Sigmoid colon (tissue), 4 donors: ENCODE results near the gene KCNJ14.

Experiments
- POLR2A ChIP-seq, 2 donors: fragments of 450-650 bp; IDR thresholded peaks; one replicate each; pipeline ENCODE4 v1.6.1; 2016; ENCODE audit warnings: antibody characterized with exemption in 2 of 2, mild to moderate bottlenecking in 2 of 2, moderate library complexity in 2 of 2
- POLR2AphosphoS5 ChIP-seq, 4 donors: sonication (generic); formaldehyde crosslinking; IDR thresholded peaks; one replicate each; pipeline ENCODE4 v1.6.1; 2017; ENCODE audit warnings: antibody characterized with exemption in 4 of 4
- TF ChIP-seq, protein P1 (sequence below), 4 experiments: fragments of 450-650 bp in 3 of 4; fragments of 200-600 bp in 1 of 4; IDR thresholded peaks; one replicate each; pipeline ENCODE4 v1.5.1; 2016 to 2019; ENCODE audit warnings: antibody characterized with exemption in 4 of 4, mild to moderate bottlenecking in 3 of 4, moderate library complexity in 2 of 4

DNA sequence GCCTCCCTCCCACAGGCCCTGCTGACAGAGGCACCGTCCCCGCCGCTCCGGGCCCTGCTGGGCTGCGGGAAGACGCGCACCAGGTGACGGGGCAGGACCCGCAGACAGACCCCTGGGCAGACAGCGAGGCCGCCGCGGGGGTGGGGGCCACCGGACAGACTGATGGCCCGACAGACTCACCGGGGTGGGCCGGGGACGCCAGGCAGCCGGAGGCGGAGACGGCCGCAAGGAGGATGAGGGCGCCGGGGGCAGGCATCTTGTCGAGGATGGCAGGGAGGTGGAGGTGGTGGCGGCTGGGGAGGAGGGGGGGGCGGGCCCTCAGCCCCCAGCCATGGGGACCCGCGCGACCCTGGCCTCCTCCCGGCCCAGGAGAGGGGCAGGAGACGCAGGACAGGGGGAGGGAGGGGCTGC lies 56.0 kb downstream of the KCNJ14 start:
- TF ChIP-seq POLR2A (IDR thresholded peaks at IDR 0.05) (no peak), POLR2AphosphoS5 (IDR thresholded peaks at IDR 0.05) (no peak)
- TF ChIP-seq, protein P1, sequence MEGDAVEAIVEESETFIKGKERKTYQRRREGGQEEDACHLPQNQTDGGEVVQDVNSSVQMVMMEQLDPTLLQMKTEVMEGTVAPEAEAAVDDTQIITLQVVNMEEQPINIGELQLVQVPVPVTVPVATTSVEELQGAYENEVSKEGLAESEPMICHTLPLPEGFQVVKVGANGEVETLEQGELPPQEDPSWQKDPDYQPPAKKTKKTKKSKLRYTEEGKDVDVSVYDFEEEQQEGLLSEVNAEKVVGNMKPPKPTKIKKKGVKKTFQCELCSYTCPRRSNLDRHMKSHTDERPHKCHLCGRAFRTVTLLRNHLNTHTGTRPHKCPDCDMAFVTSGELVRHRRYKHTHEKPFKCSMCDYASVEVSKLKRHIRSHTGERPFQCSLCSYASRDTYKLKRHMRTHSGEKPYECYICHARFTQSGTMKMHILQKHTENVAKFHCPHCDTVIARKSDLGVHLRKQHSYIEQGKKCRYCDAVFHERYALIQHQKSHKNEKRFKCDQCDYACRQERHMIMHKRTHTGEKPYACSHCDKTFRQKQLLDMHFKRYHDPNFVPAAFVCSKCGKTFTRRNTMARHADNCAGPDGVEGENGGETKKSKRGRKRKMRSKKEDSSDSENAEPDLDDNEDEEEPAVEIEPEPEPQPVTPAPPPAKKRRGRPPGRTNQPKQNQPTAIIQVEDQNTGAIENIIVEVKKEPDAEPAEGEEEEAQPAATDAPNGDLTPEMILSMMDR (IDR thresholded peaks at IDR 0.05) = no peak
